ENCODE results near the gene GPR150. TPM values are rescaled to one million over a fixed set of nuclear protein-coding genes. Genes with fewer than 3 reads are reported as not detected.

The GPR150 gene
- total RNA-seq, 1 donor from 2014 or later = 0.14 TPM

GRCh38 chr5:95664204-95664786, 44.4 kb downstream of the GPR150 start:
- Mint-ChIP-seq H3K27me3 (ENCODE audit: low read depth, unreplicated experiment) (no peaks in the 10 kb centered on the region), H3K4me1 (ENCODE audit: low read depth, unreplicated experiment) (peaks cover 3% of the 10 kb centered on the region), H3K36me3 (ENCODE audit: low read depth, unreplicated experiment) (no peaks in the 10 kb centered on the region), H3K9me3 (ENCODE audit: unreplicated experiment) (no peaks in the 10 kb centered on the region), H3K4me3 (ENCODE audit: unreplicated experiment) (no peak overlapping the region), H3K27ac (ENCODE audit: unreplicated experiment) (no peak overlapping the region)
- Histone ChIP-seq H4K20me1 (ENCODE audit: insufficient read depth, low read length) (no peaks in the 10 kb centered on the region), H3K9me3 (ENCODE audit: insufficient read depth, low read depth, low read length) (no peaks in the 10 kb centered on the region), H3K4me3 (ENCODE audit: insufficient read depth, low read depth, low read length) (no peak overlapping the region), H3K27ac (ENCODE audit: low read depth, low read length) (no peak overlapping the region), H3K4me1 (ENCODE audit: insufficient read depth, low read length) (peaks cover 15% of the 10 kb centered on the region), H3K36me3 (ENCODE audit: insufficient read depth, low read length) (no peaks in the 10 kb centered on the region), H2AFZ (ENCODE audit: low read depth, low read length) (peak overlapping the region; percentile 53), H3K4me2 (ENCODE audit: low read length) (peak overlapping the region; percentile 8), H3K79me2 (ENCODE audit: insufficient read depth, low read length) (no peaks in the 10 kb centered on the region), H3K27me3 (ENCODE audit: insufficient read depth, low read length) (no peaks in the 10 kb centered on the region), H3K9ac (ENCODE audit: low read length) (peak overlapping the region; percentile 7)
- TF ChIP-seq EZH2 (IDR thresholded peaks at IDR 0.05; ENCODE audit: insufficient read depth, low read length) = no peak
- TF ChIP-seq CTCF (IDR thresholded peaks at IDR 0.05; ENCODE audit: insufficient read depth, low read depth, low read length) = peak; percentile 90
- peak; percentile 33 for DNase-seq (ENCODE audit: low read depth)
- peak; percentile 85 for FAIRE-seq

- Mint-ChIP-seq H3K4me3 (ENCODE audit: unreplicated experiment) (no peak overlapping the region), H3K27ac (ENCODE audit: unreplicated experiment) (no peak overlapping the region), H3K9me3 (ENCODE audit: unreplicated experiment) (no peaks in the 10 kb centered on the region), H3K4me1 (ENCODE audit: low read depth, unreplicated experiment) (peaks cover 17% of the 10 kb centered on the region), H3K27me3 (ENCODE audit: low read depth, unreplicated experiment) (no peaks in the 10 kb centered on the region), H3K36me3 (ENCODE audit: low read depth, unreplicated experiment) (no peaks in the 10 kb centered on the region)
- H3K9ac ChIP-seq (ENCODE audit: low read length) = no peak overlapping the region
- no peak overlapping the region for H3K27ac ChIP-seq (ENCODE audit: low read depth, low read length)
- H2AFZ ChIP-seq (ENCODE audit: low read depth, low read length) = no peak overlapping the region
- H3K4me3 ChIP-seq (ENCODE audit: insufficient read depth, low read depth, low read length) = no peak overlapping the region
- no peak for DNase-seq (ENCODE audit: low read depth)
- peaks cover 30% of the 10 kb centered on the region for H3K4me1 ChIP-seq (ENCODE audit: insufficient read depth, low read length)
- no peak overlapping the region for H3K4me2 ChIP-seq (ENCODE audit: low read length)
- no peak for FAIRE-seq
- no peaks in the 10 kb centered on the region for H3K36me3 ChIP-seq (ENCODE audit: insufficient read depth, low read length)
- TF ChIP-seq CTCF (IDR thresholded peaks at IDR 0.05; ENCODE audit: insufficient read depth, low read depth, low read length) = no peak
- no peak for TF ChIP-seq EZH2 (IDR thresholded peaks at IDR 0.05; ENCODE audit: insufficient read depth, low read length)
- H3K79me2 ChIP-seq (ENCODE audit: insufficient read depth, low read length) = no peaks in the 10 kb centered on the region
- no peaks in the 10 kb centered on the region for H3K9me3 ChIP-seq (ENCODE audit: insufficient read depth, low read depth, low read length)
- H3K27me3 ChIP-seq (ENCODE audit: insufficient read depth, low read length) = no peaks in the 10 kb centered on the region
- H4K20me1 ChIP-seq (ENCODE audit: insufficient read depth, low read length) = no peaks in the 10 kb centered on the region
Observed at GRCh38 chr5:95667061-95667618, 47.3 kb downstream of the GPR150 start.

GRCh38 chr5:95667678-95668077, 47.8 kb downstream of the GPR150 start:
- Histone ChIP-seq H3K27ac (ENCODE audit: low read depth, low read length) (no peak overlapping the region), H3K4me1 (ENCODE audit: insufficient read depth, low read length) (peaks cover 30% of the 10 kb centered on the region), H2AFZ (ENCODE audit: low read depth, low read length) (no peak overlapping the region), H4K20me1 (ENCODE audit: insufficient read depth, low read length) (no peaks in the 10 kb centered on the region), H3K36me3 (ENCODE audit: insufficient read depth, low read length) (no peaks in the 10 kb centered on the region), H3K4me3 (ENCODE audit: insufficient read depth, low read depth, low read length) (no peak overlapping the region), H3K9me3 (ENCODE audit: insufficient read depth, low read depth, low read length) (no peaks in the 10 kb centered on the region), H3K4me2 (ENCODE audit: low read length) (no peak overlapping the region), H3K9ac (ENCODE audit: low read length) (no peak overlapping the region), H3K27me3 (ENCODE audit: insufficient read depth, low read length) (no peaks in the 10 kb centered on the region), H3K79me2 (ENCODE audit: insufficient read depth, low read length) (no peaks in the 10 kb centered on the region)
- no peaks in the 10 kb centered on the region for H3K36me3 Mint-ChIP-seq (ENCODE audit: low read depth, unreplicated experiment)
- DNase-seq (ENCODE audit: low read depth) (no peak), FAIRE-seq (no peak)
- no peaks in the 10 kb centered on the region for H3K27me3 Mint-ChIP-seq (ENCODE audit: low read depth, unreplicated experiment)
- peaks cover 17% of the 10 kb centered on the region for H3K4me1 Mint-ChIP-seq (ENCODE audit: low read depth, unreplicated experiment)
- H3K4me3 Mint-ChIP-seq (ENCODE audit: unreplicated experiment) = no peak overlapping the region
- TF ChIP-seq CTCF (IDR thresholded peaks at IDR 0.05; ENCODE audit: insufficient read depth, low read depth, low read length) (no peak), EZH2 (IDR thresholded peaks at IDR 0.05; ENCODE audit: insufficient read depth, low read length) (no peak)
- no peaks in the 10 kb centered on the region for H3K9me3 Mint-ChIP-seq (ENCODE audit: unreplicated experiment)
- H3K27ac Mint-ChIP-seq (ENCODE audit: unreplicated experiment) = no peak overlapping the region

Data from astrocyte (in vitro differentiated cells and primary cell).